ENCODE measurements around the gene THOC2.

DNA sequence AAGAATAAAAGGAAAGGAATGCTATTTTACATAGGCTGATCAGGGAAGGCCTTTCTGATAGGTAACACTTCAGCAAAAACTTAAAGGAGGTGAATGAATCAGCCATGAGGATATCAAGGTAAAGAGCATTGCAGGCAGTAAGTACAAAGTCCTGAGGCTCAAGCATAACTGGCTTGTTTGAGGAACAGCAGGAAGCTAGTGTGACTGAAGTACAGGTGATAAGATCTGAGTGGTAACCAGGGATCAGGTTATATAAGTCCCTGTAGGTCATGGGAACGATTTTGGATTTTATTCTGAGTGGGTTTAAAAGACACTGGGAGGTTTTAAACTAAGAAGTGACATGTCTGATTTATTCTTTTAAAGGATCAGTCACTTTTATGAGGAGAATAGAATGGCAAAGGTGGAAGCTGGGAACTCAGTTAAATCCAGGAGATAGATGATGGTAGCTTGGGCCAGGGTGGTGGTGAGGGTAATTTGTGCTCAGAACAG is 47.1 kb upstream of the THOC2 start:
- TF ChIP-seq POLR2A (IDR thresholded peaks at IDR 0.05): no peak
- TF ChIP-seq CTCF (IDR thresholded peaks at IDR 0.05): no peak

Data from right lobe of liver (tissue), 4 donors.